GM18508 (cell line): ENCODE results near the gene TGM2.

ENCODE experiments used
- ATAC-seq: cut with Tn5 transposase; IDR thresholded peaks from one replicate; pipeline ENCODE4 v1.9.1; 2021; ENCODE audit warnings: moderate number of reproducible peaks; ENCODE audit not compliant: insufficient read depth, unreplicated experiment

TGM2 gene

DNA sequence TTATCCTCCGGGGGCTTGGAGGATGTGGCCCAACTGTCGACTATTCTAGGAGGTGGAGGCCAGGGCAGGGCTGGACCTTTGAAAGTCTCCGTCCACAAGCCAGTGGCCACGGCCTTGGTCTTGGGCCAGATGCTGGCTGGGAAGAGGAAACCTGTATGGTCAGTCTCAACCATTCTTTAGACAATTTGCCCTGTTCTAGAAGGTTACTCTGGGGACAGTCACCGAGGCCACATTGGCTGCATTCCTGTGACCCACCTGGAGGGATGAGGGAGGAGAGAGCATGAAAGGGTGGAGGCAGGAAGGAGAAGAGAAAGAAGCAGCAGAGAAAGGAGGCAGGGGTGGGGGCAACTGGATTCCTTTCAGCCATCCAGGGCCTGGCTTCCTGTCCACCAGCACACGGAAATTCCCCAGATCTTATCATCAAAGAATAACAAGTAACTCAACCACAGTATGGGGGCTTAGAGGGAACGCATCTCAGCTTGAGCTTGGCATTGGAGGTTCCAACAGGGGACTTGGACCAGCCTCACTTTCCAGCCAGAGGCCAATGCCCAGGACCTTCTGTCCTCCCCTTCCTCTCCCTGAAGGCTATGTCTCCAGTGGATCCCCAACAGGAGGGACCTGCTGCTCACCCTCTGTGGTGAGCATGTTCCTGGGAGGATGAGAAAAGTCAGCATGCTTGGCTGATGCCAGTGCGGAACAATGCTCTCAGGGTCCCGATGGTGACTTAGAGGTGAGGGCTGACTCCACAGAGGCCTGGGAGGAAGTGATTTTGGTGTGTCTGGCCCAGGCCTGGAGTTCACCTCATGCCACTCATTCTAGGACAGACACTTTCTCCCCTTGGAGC lies 30.4 kb downstream of the TGM2 start:
- no peak for ATAC-seq

DNA sequence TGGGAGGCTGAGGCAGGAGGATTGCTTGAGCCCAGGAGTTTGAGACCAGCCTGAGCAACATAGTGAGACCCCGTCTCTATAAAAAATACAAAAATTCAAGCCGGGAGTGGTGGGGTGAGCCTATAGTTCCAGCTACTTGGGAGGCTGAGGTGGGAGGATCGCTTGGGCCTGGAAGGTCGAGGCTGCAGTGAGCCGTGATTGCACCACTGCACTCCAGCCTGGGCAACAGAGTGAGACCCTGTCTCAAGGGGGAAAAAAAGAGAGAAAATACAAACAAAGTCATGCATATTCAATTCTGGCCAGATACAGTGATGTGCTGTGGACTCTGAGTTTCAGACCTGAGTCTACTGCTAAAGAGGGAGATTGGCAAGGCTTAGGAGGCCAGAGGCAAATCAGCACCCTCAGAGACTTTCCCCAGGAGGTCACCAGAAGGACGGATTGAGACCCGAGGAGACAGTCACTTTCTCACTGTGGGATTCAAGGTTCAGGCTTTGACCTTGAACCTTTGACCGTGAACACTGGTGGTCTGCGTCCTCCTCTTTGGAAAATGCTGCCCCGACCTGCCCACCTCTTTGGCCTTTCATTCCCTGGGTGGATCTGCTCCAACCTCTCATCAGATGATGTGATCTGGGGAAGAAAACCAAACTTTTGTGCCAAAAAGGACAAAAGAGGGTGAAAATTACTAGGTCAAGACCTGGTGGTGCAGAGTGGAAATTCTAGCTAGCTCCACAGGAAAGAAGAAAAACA lies 31.2 kb downstream of the TGM2 start:
- no peak for ATAC-seq

DNA sequence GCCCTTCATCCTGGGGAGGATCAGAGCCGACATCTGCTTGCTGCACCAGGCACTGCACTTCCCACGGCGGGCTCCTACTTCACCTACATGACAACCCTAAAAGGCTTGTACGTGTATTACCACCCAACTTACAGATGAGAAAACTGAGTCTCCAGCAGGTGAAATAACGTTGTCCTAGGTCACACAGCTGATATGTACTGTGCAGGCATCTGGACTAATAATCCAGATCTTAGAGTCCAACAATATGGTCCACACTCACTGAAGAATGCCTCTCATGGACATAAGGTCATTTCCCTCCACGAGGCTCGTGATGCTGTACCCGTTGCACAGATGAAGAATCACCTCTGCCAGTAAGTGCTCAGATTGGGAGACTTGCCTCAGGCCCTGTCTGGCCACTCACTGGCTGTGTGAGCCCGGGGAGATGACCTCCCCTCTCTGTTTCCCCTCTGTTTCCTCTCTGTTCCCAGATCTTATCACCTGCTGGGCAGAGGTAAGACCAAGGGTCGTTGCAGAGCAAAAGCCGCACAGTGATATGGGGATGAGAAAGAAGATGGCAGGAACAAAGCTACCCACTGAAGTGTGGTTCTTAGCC lies 32.1 kb downstream of the TGM2 start:
- ATAC-seq = no peak

DNA sequence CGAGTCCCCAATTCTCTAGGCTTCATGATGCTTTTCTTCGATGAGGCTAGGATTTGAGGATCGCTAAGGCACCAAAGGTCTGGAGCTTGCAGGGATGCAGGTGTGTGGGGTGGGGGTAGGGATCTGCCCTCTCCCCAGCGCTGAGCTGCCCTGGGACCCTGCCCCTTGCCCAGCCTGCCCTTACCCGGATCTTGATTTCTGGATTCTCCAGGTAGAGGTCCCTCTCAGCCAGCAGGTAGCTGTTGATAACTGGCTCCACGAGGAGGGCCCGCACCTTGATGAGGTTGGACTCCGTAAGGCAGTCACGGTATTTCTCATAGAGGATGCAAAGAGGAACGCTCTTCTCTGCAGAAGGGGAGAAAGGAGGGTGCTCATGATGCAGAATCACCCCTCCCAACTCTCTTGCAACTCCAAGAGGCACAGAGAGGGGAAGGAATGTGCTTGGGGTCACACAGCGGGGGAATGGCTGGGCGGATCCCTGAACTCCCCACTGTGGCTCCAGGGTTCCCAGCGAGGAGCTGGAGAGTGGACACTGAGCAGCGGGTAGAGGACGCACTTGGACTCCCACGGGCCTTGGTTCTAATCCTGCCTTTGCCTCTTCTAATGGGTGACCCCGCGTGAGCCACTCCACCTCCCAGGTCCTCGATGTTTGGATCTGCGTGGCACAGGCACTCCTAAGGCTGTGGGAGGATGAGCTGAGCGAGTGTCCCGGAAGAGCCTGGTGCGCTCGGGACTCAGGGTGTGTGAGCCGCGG lies 32.7 kb downstream of the TGM2 start:
- no peak for ATAC-seq

DNA sequence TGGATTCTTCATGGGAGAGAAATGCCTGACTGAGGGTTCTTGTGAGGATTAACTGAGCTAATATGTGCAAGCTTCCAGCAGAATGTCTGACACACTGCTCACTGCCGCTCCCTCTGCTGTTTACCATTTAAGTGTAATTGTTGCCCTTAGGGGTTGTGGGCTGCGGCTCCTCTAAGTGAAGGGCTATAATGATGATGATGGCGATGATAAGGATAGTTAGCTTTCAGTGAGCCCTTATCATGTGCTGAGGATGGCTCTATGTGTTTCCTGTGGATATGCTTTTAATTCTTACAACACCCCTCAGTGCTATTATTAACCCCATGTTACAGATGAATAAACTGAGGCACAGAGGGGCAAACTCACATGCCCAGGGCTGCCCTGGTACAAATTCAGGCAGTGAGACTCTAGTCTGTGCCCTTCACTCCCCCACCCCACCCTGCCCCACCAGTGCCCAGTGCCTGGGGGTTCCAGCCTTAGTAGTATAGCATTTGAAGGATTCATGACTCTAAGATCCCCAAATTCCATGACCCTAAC lies 33.4 kb downstream of the TGM2 start:
- ATAC-seq = no peak

DNA sequence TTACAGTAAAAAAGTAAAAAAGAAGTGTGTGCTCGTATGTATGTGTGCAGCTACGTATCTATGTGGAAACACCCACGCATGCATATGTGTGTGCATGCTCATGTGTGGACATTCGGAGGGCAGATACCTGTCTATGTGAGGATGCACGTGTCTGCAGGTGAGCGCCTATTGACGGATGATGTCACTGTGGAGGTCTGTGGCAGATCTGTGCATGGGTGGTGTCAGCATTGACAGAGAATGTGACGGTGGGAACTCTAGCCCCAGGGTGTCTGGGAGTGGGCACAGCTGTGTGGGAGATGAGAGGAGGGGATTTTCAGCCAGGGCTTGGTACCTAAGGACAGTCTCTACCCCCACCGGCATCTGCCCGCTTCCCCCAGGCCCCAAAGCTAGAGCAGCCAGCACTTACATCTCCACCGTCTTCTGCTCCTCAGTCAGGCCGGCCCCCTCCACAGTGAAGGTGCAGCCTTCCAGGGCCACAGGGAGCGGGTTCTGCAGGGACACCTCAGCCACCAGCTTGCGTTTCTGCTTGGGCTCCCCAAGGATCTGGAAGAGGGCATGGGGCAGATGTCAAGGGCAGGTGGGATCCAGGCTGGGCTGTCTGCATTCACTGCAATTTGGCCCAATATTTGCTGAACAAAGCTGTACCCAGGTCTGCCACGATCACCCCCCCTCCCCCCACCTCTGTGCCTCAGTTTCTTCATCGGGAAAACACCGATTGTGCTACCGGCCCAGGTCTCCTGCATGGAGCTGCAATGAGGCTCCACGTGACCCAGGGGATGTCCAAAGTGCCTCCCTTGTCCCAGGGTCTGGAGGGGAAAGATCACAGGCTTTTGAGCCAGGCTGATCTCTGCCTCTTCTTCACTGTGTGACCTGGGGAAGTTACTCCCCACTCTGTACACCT lies 34.1 kb downstream of the TGM2 start:
- ATAC-seq = no peak

DNA sequence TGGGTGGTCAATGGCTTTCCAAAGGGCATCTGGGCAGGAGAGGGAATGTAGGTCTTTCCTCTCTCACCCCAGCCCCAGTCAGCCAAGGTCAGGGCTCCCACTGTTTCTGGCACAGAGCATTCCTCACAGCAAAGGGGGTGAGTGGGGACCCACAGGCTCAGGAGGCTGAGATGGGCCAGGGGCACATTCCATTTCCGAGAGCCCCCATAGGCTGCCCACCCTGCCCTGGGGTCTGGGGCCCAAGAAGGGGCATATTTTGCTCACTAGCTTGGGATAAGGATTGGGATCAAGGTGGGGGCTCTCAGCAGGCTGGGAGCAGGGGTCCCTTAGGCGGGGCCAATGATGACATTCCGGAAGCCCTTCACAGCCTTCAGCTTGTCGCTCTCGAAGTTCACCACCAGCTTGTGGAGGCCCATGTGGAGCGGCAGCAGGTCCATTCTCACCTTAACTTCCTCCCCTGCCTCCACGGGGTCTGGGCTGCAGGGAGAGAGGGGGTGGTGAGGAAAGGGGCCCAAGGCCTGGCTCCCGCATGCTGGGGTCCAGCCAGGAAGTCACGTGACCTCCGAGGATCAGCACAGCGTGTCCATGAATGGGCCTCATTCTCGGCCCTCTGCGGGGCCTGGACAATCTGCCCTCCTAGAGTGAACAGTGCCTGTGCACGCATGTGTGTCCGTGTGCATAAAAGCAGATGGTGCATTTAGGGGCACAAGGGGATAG lies 35.0 kb downstream of the TGM2 start:
- no peak for ATAC-seq

DNA sequence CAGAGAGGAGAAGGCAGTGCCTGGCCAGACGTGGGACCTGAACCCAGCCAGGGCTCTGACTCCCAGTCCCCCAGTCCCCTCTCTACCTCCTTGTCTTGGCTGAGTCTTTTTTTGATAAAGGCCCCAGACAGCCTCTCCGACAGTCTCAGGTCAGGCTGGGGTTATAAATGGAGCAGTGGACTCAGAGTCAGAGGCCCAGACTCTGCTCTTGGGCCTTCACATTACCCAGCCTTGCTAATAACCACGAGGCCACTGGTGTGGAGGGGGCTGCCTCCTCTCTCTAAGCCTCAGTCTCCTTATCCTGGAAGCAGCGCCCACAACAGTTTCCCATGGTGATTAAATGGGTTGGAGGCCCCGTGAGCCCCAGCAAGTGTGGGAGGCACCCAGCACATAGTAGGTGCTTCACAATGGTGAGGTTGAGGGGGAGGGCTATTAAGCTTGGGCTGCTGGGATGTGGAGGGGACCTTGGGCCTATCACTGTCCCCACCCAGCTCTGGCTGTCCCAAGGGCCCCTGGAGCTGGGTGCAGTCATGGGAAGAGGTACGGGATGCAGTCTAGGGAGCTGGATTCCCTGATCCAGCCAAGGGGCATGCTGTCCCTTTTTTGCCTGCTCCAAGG lies 35.7 kb downstream of the TGM2 start:
- ATAC-seq = no peak

DNA sequence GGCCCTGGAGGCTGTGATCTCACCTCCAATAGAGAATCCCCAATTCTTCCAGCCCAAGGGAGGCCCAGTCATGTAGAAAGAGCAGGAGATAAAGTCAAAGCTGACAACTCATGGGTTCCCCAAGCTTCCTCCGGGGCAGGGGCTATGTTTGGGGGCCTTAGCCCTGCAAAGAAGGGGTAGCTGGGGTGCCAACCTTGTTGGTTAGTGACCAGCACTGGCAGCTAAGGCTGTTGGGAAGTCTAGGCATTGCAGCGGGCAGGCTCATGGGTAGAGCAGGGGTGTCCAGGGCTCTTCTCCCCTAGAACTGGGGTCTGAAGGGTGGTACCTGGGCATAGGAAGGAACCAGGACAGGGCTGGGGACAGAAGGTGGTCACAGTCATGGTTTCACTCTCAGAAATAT lies 36.4 kb downstream of the TGM2 start:
- no peak for ATAC-seq

DNA sequence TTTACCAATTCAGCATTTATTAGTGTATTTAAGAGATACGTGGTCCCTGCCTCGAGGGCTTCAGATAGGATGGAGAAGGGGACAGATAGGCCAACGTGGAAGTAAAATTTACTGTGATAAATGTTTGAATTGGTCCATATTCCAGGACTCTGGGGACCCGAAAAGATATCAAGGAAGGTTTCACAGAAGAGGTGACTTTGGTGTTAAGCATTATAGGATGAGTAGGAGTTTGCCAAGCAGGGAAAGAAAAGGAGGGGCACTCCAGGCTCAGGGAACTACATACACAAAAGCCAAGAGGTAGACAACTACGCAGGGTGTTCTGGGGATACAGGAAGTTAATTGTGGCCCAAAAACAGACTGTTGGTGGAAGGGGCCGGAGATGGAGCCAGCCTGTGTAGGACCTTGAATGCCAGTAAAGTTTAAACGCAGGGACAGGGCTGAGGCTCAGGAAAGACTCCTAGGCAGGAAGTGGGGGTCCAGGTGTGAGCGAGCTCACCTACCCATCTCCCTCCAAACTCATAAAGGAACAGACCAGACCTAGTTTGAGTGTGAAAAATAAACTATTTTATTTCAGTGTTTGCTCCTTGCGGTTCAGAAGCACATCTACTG lies 37.0 kb downstream of the TGM2 start:
- no peak for ATAC-seq

DNA sequence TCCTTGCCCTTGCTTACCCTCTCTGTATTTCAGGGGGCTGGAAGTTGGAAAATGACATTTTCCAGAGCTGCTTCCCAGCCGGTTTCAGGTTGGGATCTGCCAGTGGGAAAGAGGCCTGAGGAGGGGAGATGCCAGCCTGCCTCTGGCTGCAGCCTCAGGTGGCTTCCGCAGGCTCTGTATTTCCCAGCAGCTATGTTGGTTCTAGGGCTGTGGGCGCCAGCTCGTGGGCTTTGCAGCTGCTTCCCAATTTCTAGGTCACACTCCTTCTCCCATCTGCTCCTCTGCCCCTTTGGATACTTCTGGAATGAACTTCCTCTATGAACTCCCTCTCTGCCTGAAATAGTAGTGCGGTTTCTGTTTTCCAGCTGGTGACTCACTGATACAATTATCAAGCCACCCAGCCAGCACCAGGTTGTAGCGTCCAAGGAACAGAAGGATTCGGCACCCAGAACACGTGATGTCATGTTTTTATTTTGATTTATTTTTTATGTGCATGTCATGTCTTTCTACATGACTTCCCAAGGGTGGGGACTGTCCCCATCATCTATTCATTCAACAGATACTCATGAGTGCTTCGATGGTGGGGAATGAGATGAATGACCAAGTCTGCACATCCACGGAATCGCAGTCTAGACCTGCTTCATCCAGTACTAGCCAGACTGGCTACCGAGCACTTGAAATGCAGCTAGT lies 38.0 kb downstream of the TGM2 start:
- ATAC-seq = no peak

DNA sequence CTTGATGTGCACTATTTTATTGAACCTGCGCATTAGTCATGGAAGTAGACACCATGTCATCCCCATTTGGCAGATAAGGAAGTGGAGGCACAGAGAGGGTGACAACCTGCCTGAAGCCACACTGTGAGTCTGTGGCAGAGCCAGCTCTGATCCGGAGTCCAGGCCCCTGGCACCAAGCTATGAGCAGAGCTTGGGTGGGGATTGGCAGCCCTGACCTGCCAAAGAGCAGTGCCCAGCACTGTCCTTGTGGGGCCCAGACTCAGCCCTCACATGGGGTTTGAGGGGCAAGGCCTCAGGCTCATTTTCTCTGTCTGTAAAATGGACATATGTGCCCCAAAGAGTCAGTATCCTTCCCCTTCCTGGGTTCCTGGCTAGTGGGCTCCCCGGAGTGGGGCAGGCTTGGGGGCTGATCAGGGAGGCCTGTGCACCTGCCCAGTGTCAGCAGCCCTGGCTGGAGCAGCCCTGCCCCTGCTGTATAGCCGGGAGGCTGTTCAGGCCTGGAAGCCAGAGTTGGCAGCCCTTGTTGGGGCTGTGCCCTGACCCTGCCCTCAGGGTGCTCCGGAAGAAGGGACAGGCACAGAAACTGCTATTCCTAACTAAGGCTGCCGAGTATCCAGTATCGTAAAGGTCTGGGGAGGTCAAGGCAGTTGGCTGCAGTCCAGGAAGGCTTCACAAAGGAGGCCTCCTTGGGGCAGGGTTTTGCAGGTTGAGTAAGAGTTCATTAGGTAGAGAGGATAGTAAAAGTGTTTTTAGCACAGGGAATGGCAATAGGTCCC lies 38.7 kb downstream of the TGM2 start:
- ATAC-seq = no peak

DNA sequence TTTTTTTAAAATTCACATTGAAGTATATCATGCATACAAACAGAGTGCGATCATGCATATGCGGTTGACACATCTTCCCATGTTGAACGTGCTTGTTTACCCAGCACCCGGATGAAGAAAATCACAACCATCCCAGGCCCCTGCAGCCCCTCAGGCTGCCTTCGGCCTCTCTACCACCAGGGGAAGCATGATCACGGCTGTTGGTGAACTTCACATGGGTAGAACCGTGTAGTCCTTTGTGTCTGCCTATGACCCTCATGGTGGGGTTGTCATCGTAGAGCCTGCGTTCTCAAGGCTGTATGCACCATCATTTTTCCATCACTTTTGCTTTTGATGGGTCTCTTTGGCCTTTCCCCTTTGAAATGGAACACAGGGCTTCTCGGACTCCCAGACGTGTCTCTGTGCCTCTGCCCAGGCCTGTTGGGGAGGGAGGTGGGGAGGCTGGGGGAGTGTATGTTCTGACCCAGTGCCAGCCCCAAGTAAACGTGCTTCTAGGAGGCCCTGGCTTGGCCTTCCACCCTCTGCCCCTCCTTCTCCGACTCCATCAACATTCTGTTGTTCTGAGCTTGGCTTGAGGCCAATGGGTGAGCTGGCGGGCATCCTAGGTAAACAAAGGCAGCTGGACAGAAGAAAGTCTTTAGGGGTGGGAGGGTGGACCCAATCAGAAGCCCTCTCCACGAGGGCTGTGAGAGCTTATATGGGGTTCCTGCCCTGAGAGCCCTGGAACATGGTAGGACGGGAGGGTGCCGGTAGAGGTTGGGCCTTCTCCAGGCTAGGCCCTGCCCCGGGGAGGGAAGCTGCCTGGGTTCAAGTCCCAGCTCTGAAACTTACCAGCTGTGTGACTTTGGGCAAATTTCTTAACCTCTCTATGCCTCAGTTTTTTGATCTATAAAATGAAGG lies 39.7 kb downstream of the TGM2 start:
- no peak for ATAC-seq

DNA sequence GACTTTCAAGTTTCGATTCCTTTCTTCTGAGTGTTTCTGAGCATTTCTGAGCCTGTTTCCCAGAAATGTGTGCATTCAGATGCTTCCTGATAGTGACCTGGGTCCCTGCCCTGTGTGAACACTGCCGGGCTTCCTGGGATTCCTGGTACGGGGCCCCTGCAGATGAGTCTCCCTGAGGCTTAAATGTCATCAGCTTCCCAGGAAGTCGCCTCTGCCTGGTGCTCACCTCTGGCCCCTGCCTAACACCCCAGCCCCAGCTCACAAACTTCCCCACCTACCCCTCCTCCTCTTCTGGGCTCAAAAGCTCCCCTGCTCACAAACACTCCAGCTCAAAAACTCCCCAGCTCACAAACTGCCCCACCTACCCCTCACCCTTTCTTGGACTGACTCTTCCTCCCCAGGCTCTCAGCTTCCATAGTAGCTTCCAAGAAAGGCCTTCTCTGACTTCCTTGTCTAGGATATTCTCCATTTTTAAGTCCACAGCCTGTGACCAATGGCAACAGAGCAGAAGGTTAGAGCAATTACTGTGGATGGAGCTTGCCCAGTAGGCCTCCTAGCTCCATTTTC lies 42.0 kb downstream of the TGM2 start:
- no peak for ATAC-seq

DNA sequence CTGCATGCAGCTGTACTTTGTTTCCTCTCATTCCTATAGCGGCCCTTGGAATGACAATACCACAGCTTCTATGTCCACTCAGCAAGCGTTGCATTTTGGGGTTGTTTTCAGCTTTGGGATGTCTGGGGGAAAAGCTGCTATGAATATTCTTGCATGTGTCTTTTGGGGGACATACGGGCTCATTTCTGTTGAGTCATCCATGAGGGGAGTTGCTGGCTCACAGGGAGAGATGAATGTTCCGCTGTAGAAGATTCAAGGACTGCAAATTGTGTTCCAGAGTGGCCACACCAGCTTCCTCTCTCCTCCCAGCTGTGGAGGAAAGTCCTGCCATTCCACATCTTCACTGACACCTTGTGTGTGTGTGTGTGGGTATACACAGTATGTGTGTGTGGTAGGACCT lies 43.3 kb downstream of the TGM2 start:
- no peak for ATAC-seq
